ENCODE results near the gene CARD11. TPM values are rescaled to one million over a fixed set of nuclear protein-coding genes. Genes with fewer than 3 reads are reported as not detected.

The CARD11 gene
- total RNA-seq, 1 experiment from 2014 or later = 0.57 TPM

- H3K4me3 ChIP-seq (replicated peaks in 1 of 2; ENCODE audit: low read depth in 1 of 2, low read length in 2 of 2) = no peak overlapping the region
- no peak overlapping the region for H2AFZ ChIP-seq (ENCODE audit: low read depth, low read length, poor library complexity, severe bottlenecking)
- no peaks in the 10 kb centered on the region for H4K20me1 ChIP-seq (ENCODE audit: insufficient read depth)
- no peak overlapping the region for H3K9ac ChIP-seq (ENCODE audit: low read length)
- H3K27ac ChIP-seq (ENCODE audit: low read depth, low read length) = no peak overlapping the region
- no peak for ATAC-seq
- no peak overlapping the region for H3K4me2 ChIP-seq (ENCODE audit: low read length)
- H3K9me2 ChIP-seq (ENCODE audit: insufficient read depth) = no peaks in the 10 kb centered on the region
- no peaks in the 10 kb centered on the region for H3K36me3 ChIP-seq (ENCODE audit: control insufficient read depth in 1 of 2, insufficient read depth in 2 of 2, low read length in 2 of 2)
- no peaks in the 10 kb centered on the region for H3K27me3 ChIP-seq (ENCODE audit: insufficient read depth, low read length)
- intact Hi-C loops (cut with micrococcal nuclease) = no loop called here
- POLR2A ChIA-PET = interaction anchor here (1.3 kb wide), 1 partner anchor 31 kb away, joined by 3 read pairs; no protein-coding TSS in a partner anchor
- H3K4me1 ChIP-seq (ENCODE audit: control insufficient read depth in 1 of 2, insufficient read depth in 2 of 2, low read length in 2 of 2) = no peaks in the 10 kb centered on the region
- DNase-seq (ENCODE audit: low read depth, low spot score) = no peak
- RAD21 ChIA-PET (ENCODE audit: low non-redundant PET in 1 of 2, low total read pairs in 2 of 2, uncharacterized antibody in 2 of 2, unreplicated experiment in 2 of 2) = no interaction called here
- TF ChIP-seq ELF1 (IDR thresholded peaks at IDR 0.05; ENCODE audit: borderline replicate concordance, low read depth) (no peak), POLR2AphosphoS5 (IDR thresholded peaks at IDR 0.05; ENCODE audit: low read depth, low read length) (no peak), CBX3 (IDR thresholded peaks at IDR 0.05; ENCODE audit: low read depth) (no peak), EGR1 (IDR thresholded peaks at IDR 0.05; ENCODE audit: low read depth) (no peak), SRF (IDR thresholded peaks at IDR 0.05; ENCODE audit: low read depth) (no peak), ZNF274 (IDR thresholded peaks at IDR 0.05; ENCODE audit: low read depth, low read length) (no peak), EZH2 (IDR thresholded peaks at IDR 0.05) (no peak), JUND (IDR thresholded peaks at IDR 0.05) (no peak), RAD21 (IDR thresholded peaks at IDR 0.05; ENCODE audit: low read depth) (no peak), CEBPB (IDR thresholded peaks at IDR 0.05; ENCODE audit: low read depth) (no peak), ZFX (IDR thresholded peaks at IDR 0.05) (no peak), MAX (IDR thresholded peaks at IDR 0.05) (no peak), TCF7L2 (IDR thresholded peaks at IDR 0.05; ENCODE audit: borderline replicate concordance, extremely low read depth, insufficient read depth, insufficient read length) (no peak), ATF3 (IDR thresholded peaks at IDR 0.05) (no peak), FOSL1 (IDR thresholded peaks at IDR 0.05; ENCODE audit: low read depth) (no peak), POLR2A (IDR thresholded peaks at IDR 0.05; ENCODE audit: borderline replicate concordance, extremely low read depth, insufficient read depth, insufficient read length) (no peak), SP1 (IDR thresholded peaks at IDR 0.05; ENCODE audit: low read depth) (no peak), SIN3A (IDR thresholded peaks at IDR 0.05; ENCODE audit: low read depth) (no peak), YY1 (IDR thresholded peaks at IDR 0.05; ENCODE audit: extremely low read depth, insufficient replicate concordance, low read depth, low read length) (no peak), ZBTB33 (IDR thresholded peaks at IDR 0.05; ENCODE audit: extremely low read depth, insufficient replicate concordance, low read length) (no peak)
- CTCF ChIA-PET = no interaction called here
- BruUV-seq (replicated peaks) = no TSS peak
- H3K79me2 ChIP-seq (ENCODE audit: insufficient read depth, low read length) = no peaks in the 10 kb centered on the region
- no peaks in the 10 kb centered on the region for H3K9me3 ChIP-seq (ENCODE audit: control insufficient read depth in 1 of 2, insufficient read depth in 1 of 2, low read depth in 1 of 2, low read length in 2 of 2)
Observed at GRCh38 chr7:2905027-2905426, 138.6 kb downstream of the CARD11 start.
